Activated CD4-positive, alpha-beta T cell treated with anti-CD3 and anti-CD28 coated beads for 48 hours (primary cell): Measurements from ENCODE around the gene IDNK.
"Not testable (repeated sequence)": the region's sequence is repeated elsewhere in the genome, so short reads cannot be mapped to it uniquely, and the experiment has no call there.

ENCODE experiments used
- DNase-seq: peaks from one replicate; pipeline ENCODE4 v3.0.0-alpha.2; 2020

Gene IDNK

GRCh38 chr9:83622939-83623678 is at the start of gene IDNK:
TSS of gene IDNK (plus strand) at chr9:83623143. CDS start at chr9:83623172, 29 bp downstream.
- DNase-seq = peak; percentile 69

- DNase-seq = no peak
These were observed 48.5 kb upstream of the IDNK start for GRCh38 chr9:83574482-83574881.

GRCh38 chr9:83582029-83582428 is 40.9 kb upstream of the IDNK start:
- no peak for DNase-seq

GRCh38 chr9:83583151-83584014 is 39.6 kb upstream of the IDNK start:
- DNase-seq = peak; percentile 42

- DNase-seq = no peak
These were observed 37.9 kb upstream of the IDNK start for GRCh38 chr9:83584995-83585394.

GRCh38 chr9:83588256-83588655 is 34.7 kb upstream of the IDNK start:
- no peak for DNase-seq

- peak; percentile 67 for DNase-seq
These were observed 25.9 kb upstream of the IDNK start for GRCh38 chr9:83596899-83597504.

GRCh38 chr9:83598487-83598886 is 24.5 kb upstream of the IDNK start:
- DNase-seq = no peak

- DNase-seq = no peak
These were observed 23.9 kb upstream of the IDNK start for GRCh38 chr9:83599071-83599470.

- DNase-seq = no peak
These were observed 21.5 kb upstream of the IDNK start for GRCh38 chr9:83601463-83601862.

- not testable (repeated sequence) for DNase-seq
These were observed 15.3 kb upstream of the IDNK start for GRCh38 chr9:83607620-83608019.

- not testable (repeated sequence) for DNase-seq
These were observed 9.6 kb upstream of the IDNK start for GRCh38 chr9:83613298-83613697.

GRCh38 chr9:83617299-83617698 is 5.6 kb upstream of the IDNK start:
- no peak for DNase-seq

- peak; percentile 40 for DNase-seq
These were observed 1.9 kb upstream of the IDNK start for GRCh38 chr9:83620841-83621636.

- peak; percentile 71 for DNase-seq
These were observed 457 bp upstream of the IDNK start for GRCh38 chr9:83622433-83622938.

- no peak for DNase-seq
These were observed 735 bp downstream of the IDNK start for GRCh38 chr9:83623679-83624076.

- no peak for DNase-seq
These were observed 2.2 kb downstream of the IDNK start for GRCh38 chr9:83625178-83625577.

- no peak for DNase-seq
These were observed 5.6 kb downstream of the IDNK start for GRCh38 chr9:83628540-83628939.

GRCh38 chr9:83629433-83630104 is 6.6 kb downstream of the IDNK start:
- DNase-seq = no peak

- DNase-seq = no peak
These were observed 8.1 kb downstream of the IDNK start for GRCh38 chr9:83630938-83631457.

GRCh38 chr9:83633255-83633654 is 10.3 kb downstream of the IDNK start:
- no peak for DNase-seq

- no peak for DNase-seq
These were observed 10.7 kb downstream of the IDNK start for GRCh38 chr9:83633676-83634075.
